K562 (cell line): ENCODE measurements around the gene TPGS1. TPM values are rescaled to one million over a fixed set of nuclear protein-coding genes. Genes with fewer than 3 reads are reported as not detected.

Experiments
- ATAC-seq: fragments of 200-7000 bp; cut with Tn5 transposase; 3 replicates; pipeline ENCODE4 v1.9.1; 2020; ENCODE audit warnings: moderate library complexity
- BruUV-seq: library from RNA; stranded (reverse); fragments of 400-500 nt; replicated peaks from 2 replicates; lab custom pipeline; 2021; lab: Mats Ljungman, UMichigan
- CTCF ChIA-PET: fragments of 300-600 bp; formaldehyde crosslinking; extraction: SDS; loops from one replicate; lab custom pipeline; 2021; ENCODE audit warnings: low intra/inter-chr PET ratio; lab: Yijun Ruan, JAX
- POLR2A ChIA-PET: fragments of 300-600, 350-650 bp; sonication (Branson Sonifier 250); formaldehyde crosslinking; extraction: SDS; loops from one replicate; lab custom pipeline; 2021; ENCODE audit warnings: antibody characterized with exemption, inconsistent platforms; lab: Yijun Ruan, JAX
- DNase-seq, 4 experiments: peaks; one replicate each; pipeline versions ENCODE4 v3.0.0 to v3.0.0-alpha.2; 2011 to 2018; ENCODE audit warnings: low spot score in 3 of 4, mixed read lengths in 3 of 4; ENCODE audit errors: extremely low read depth in 1 of 4
- FAIRE-seq: peaks from 2 replicates; lab custom pipeline; 2011; peaks lifted over from hg19 to GRCh38; lab: Jason Lieb, UNC
- H2AFZ ChIP-seq: 2 replicates; pipeline ENCODE4 v1.6.0; 2011; ENCODE audit warnings: low read depth, low read length, control low read depth, inconsistent platforms
- H3K27ac ChIP-seq: fragments of 200-600 bp; 3 replicates; pipeline ENCODE4 v1.8.0; 2011; ENCODE audit warnings: low read depth, mild to moderate bottlenecking, control low read depth, inconsistent platforms, low read length, moderate library complexity, mixed read lengths; ENCODE audit errors: extremely low read depth
- H3K27me3 ChIP-seq, 2 experiments: fragments of 300-600 bp in 1 of 2; 2 replicates in 1 of 2; 3 replicates in 1 of 2; pipeline versions ENCODE4 v1.6.0 to v1.8.0; 2011; ENCODE audit warnings: inconsistent platforms in 2 of 2, low read length in 2 of 2, mild to moderate bottlenecking in 1 of 2, mixed read lengths in 1 of 2, moderate library complexity in 1 of 2; ENCODE audit not compliant: control insufficient read depth in 2 of 2, insufficient read depth in 2 of 2
- H3K36me3 ChIP-seq: fragments of 300-600 bp; 3 replicates; pipeline ENCODE4 v1.8.0; 2011; ENCODE audit warnings: mild to moderate bottlenecking, low read length, inconsistent platforms; ENCODE audit not compliant: control insufficient read depth, insufficient read depth
- H3K4me1 ChIP-seq, 2 experiments: fragments of 200-600 bp in 1 of 2; replicated peaks in 1 of 2; 2 replicates in 1 of 2; 3 replicates in 1 of 2; pipeline versions ENCODE4 v1.5.1 to v1.8.0; 2011; ENCODE audit warnings: inconsistent platforms in 2 of 2, low read length in 2 of 2, mild to moderate bottlenecking in 1 of 2, mixed read lengths in 1 of 2, moderate library complexity in 1 of 2; ENCODE audit not compliant: control insufficient read depth in 2 of 2, insufficient read depth in 2 of 2
- H3K4me2 ChIP-seq: 2 replicates; pipeline ENCODE4 v1.6.1; 2011; ENCODE audit warnings: low read length, control low read depth, inconsistent platforms, mixed read lengths; ENCODE audit not compliant: insufficient read depth
- H3K4me3 ChIP-seq: fragments of 200-600 bp; sonication (generic), shearing (Covaris generic); 2 replicates; pipeline ENCODE4 v1.5.1; 2016; ENCODE audit warnings: control low read depth, inconsistent platforms
- H3K79me2 ChIP-seq: fragments of 200-600 bp; 3 replicates; pipeline ENCODE4 v1.8.0; 2011; ENCODE audit warnings: low read length, inconsistent platforms; ENCODE audit not compliant: control insufficient read depth, insufficient read depth
- H3K9ac ChIP-seq, 2 experiments: 2 replicates each; pipeline versions ENCODE4 v1.6.0 to v1.6.1; 2011; ENCODE audit warnings: low read depth in 2 of 2, low read length in 2 of 2, control low read depth in 1 of 2, inconsistent platforms in 1 of 2, mild to moderate bottlenecking in 1 of 2, mixed read lengths in 1 of 2; ENCODE audit not compliant: insufficient read depth in 1 of 2
- H3K9me1 ChIP-seq: one replicate; pipeline ENCODE4 v1.6.0; 2011; ENCODE audit warnings: inconsistent platforms, mild to moderate bottlenecking, low read length, moderate library complexity; ENCODE audit not compliant: control insufficient read depth, insufficient read depth
- H3K9me3 ChIP-seq: replicated peaks from 2 replicates; pipeline ENCODE4 v1.5.1; 2011; ENCODE audit warnings: low read depth, low read length, inconsistent platforms; ENCODE audit not compliant: control insufficient read depth, insufficient read depth
- H4K20me1 ChIP-seq: replicated peaks from 2 replicates; pipeline ENCODE4 v1.6.1; 2011; ENCODE audit warnings: low read length, inconsistent platforms, mixed read lengths; ENCODE audit not compliant: control insufficient read depth, insufficient read depth
- CBX5 ChIP-seq: IDR thresholded peaks from 2 replicates; pipeline ENCODE4 v1.6.1; 2014; ENCODE audit warnings: low read depth, borderline replicate concordance
- CTBP1 ChIP-seq: fragments of 450-650 bp; IDR thresholded peaks from 2 replicates; pipeline ENCODE4 v1.6.1; 2016; ENCODE audit warnings: borderline replicate concordance
- GABPB2 ChIP-seq: fragments of 250-450 bp; sonication (Bioruptor Pico); conservative IDR thresholded peaks from 2 replicates; pipeline ENCODE4 v1.5.1; 2021; ENCODE audit warnings: mild to moderate bottlenecking
- MAFK ChIP-seq: IDR thresholded peaks from 2 replicates; pipeline ENCODE4 v1.6.1; 2011; ENCODE audit warnings: low read length, improper control_type of control experiment
- NCOA1 ChIP-seq: fragments of 450-650 bp; IDR thresholded peaks from 2 replicates; pipeline ENCODE4 v1.6.1; 2016; ENCODE audit warnings: low read depth
- NR2C1 ChIP-seq, 2 experiments: fragments of 450-650 bp; IDR thresholded peaks; 2 replicates each; pipeline ENCODE4 v1.6.1; 2017; ENCODE audit warnings: mild to moderate bottlenecking in 2 of 2, antibody characterized with exemption in 1 of 2, inconsistent platforms in 1 of 2, missing compliant biosample characterization in 1 of 2, missing genetic modification characterization in 1 of 2
- PHB ChIP-seq: fragments of 250-450 bp; sonication (Bioruptor Pico); IDR thresholded peaks from 2 replicates; pipeline ENCODE4 v1.5.0; 2021
- SIN3A ChIP-seq, 2 experiments: fragments of 150-350 bp in 1 of 2; IDR thresholded peaks; 2 replicates each; pipeline ENCODE4 v1.6.1; 2011 to 2016; ENCODE audit warnings: borderline replicate concordance in 2 of 2, low read depth in 2 of 2, low read length in 2 of 2, mild to moderate bottlenecking in 2 of 2, moderate library complexity in 2 of 2; ENCODE audit not compliant: control insufficient read depth in 1 of 2
- ZC3H4 ChIP-seq: sonication (generic); formaldehyde crosslinking; IDR thresholded peaks from 2 replicates; pipeline ENCODE4 v1.9.0; 2021; ENCODE audit warnings: missing genetic modification reagents, borderline replicate concordance
- ZNF12 ChIP-seq: sonication (generic); formaldehyde crosslinking; IDR thresholded peaks from 2 replicates; pipeline ENCODE4 v1.4.0; 2020; ENCODE audit warnings: mild to moderate bottlenecking, missing genetic modification reagents
- ZNF143 ChIP-seq: sonication (generic); formaldehyde crosslinking; IDR thresholded peaks from 2 replicates; pipeline ENCODE4 v1.9.0; 2022; ENCODE audit warnings: mild to moderate bottlenecking, missing genetic modification reagents
- WGBS: fragments of 100-300 bp; shearing (Covaris generic); methylation state at CpG from one replicate; pipeline ENCODE4 v1.1.6; 2016; ENCODE audit warnings: low coverage, mixed read lengths; ENCODE audit not compliant: insufficient coverage; ENCODE audit errors: missing lambda C conversion rate; 5-methylcytosine and 5-hydroxymethylcytosine counted together
- in situ Hi-C: fragments of 300-500 bp; cut with MboI; formaldehyde crosslinking; loops from 4 replicates; pipeline ENCODE4 v1.15.0; 2018; ENCODE audit warnings: inconsistent platforms, mixed read lengths
- intact Hi-C: fragments of 100-400 bp; cut with micrococcal nuclease; formaldehyde crosslinking; loops from 2 replicates; pipeline ENCODE4 v1.14.2; 2022
- polyA plus RNA-seq, 8 experiments: library from polyadenylated mRNA; depleted of rRNA in 4 of 8; stranded (reverse) in 5 of 8; unstranded in 3 of 8; fragments of >200 nt; fragmentation: Nextera tagmentation in 2 of 8; fragmentation: Illumina TruSeq in 1 of 8; extraction: Ambion mirVana in 2 of 8; extraction: Trizol in 1 of 8; gene quantifications; 2 replicates each; pipeline versions ENCODE4 v1.2.1 to v1.2.3, GENCODE V29; 2011 to 2014; ENCODE audit warnings: inconsistent platforms in 1 of 8, missing spikeins in 1 of 8
- total RNA-seq, 7 experiments: library from RNA; depleted of rRNA in 6 of 7; stranded (reverse); fragments of >200 nt in 6 of 7; fragmentation: Illumina TruSeq in 2 of 7; extraction: Trizol in 2 of 7; gene quantifications; 2 replicates each; pipeline versions ENCODE4 v1.2.1 to v1.2.3, GENCODE V29; 2011 to 2021; ENCODE audit warnings: low replicate concordance in 1 of 7
- TF ChIP-seq, protein P1 (sequence below): fragments of 450-650 bp; formaldehyde crosslinking; conservative IDR thresholded peaks from 2 replicates; pipeline ENCODE4 v1.4.0; 2022; ENCODE audit warnings: mild to moderate bottlenecking, missing genetic modification characterization
- TF ChIP-seq, protein P2 (sequence below): fragments of 450-650 bp; formaldehyde crosslinking; IDR thresholded peaks from 2 replicates; pipeline ENCODE4 v1.4.0; 2020; ENCODE audit warnings: mild to moderate bottlenecking, moderate library complexity
- TF ChIP-seq, protein P3 (sequence below): fragments of 250-450 bp; sonication (Bioruptor Pico); IDR thresholded peaks from 2 replicates; pipeline ENCODE4 v1.8.0; 2021; ENCODE audit warnings: mild to moderate bottlenecking, moderate library complexity

TPGS1 gene
- total and polyA plus RNA-seq, 9 of the 15 experiments (the other 6 are each of a cell fraction or from before 2014, with no cell fraction given) = 0.30 to 31.6 (median 1.2) TPM; not detected in 2

GRCh38 chr19:501646-502045, 5.7 kb upstream of the TPGS1 start:
- ATAC-seq (no peak), FAIRE-seq (no peak), DNase-seq (no peak)
- Histone ChIP-seq H3K27ac (no peak overlapping the region), H2AFZ (no peak overlapping the region), H3K9me3 (no peaks in the 10 kb centered on the region), H3K36me3 (no peaks in the 10 kb centered on the region), H3K4me1 (peaks cover 3 to 30% of the 10 kb centered on the region in 2 experiments; a peak in 4 of 5 replicates), H3K9ac (no peak overlapping the region), H4K20me1 (no peaks in the 10 kb centered on the region), H3K9me1 (no peaks in the 10 kb centered on the region), H3K79me2 (no peaks in the 10 kb centered on the region), H3K4me2 (no peak overlapping the region), H3K27me3 (no peaks in the 10 kb centered on the region), H3K4me3 (no peak overlapping the region)
- BruUV-seq = no TSS peak
- intact Hi-C loops = no loop called here
- ChIA-PET CTCF (no interaction called here), POLR2A (no interaction called here)
- WGBS = 40% methylated on average over 13 of the region's 17 CpGs
- TF ChIP-seq SIN3A (IDR thresholded peaks at IDR 0.05; ENCODE audit: borderline replicate concordance in 2 of 2, control insufficient read depth in 1 of 2, low read depth in 2 of 2, low read length in 2 of 2) (no peak), CBX5 (no peak), PHB (CRISPR knock-in tag) (no peak), CTBP1 (no peak), ZNF12 (CRISPR knock-in tag) (no peak), GABPB2 (CRISPR knock-in tag) (no peak), NCOA1 (no peak), ZNF143 (CRISPR knock-in tag) (no peak), NR2C1 (IDR thresholded peaks at IDR 0.05) (no peak), NR2C1 (tag; IDR thresholded peaks at IDR 0.05) (no peak), ZC3H4 (CRISPR knock-in tag) (no peak), MAFK (no peak)
- TF ChIP-seq, protein P1, sequence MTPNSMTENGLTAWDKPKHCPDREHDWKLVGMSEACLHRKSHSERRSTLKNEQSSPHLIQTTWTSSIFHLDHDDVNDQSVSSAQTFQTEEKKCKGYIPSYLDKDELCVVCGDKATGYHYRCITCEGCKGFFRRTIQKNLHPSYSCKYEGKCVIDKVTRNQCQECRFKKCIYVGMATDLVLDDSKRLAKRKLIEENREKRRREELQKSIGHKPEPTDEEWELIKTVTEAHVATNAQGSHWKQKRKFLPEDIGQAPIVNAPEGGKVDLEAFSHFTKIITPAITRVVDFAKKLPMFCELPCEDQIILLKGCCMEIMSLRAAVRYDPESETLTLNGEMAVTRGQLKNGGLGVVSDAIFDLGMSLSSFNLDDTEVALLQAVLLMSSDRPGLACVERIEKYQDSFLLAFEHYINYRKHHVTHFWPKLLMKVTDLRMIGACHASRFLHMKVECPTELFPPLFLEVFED (CRISPR knock-in tag) = no peak
- TF ChIP-seq, protein P2, sequence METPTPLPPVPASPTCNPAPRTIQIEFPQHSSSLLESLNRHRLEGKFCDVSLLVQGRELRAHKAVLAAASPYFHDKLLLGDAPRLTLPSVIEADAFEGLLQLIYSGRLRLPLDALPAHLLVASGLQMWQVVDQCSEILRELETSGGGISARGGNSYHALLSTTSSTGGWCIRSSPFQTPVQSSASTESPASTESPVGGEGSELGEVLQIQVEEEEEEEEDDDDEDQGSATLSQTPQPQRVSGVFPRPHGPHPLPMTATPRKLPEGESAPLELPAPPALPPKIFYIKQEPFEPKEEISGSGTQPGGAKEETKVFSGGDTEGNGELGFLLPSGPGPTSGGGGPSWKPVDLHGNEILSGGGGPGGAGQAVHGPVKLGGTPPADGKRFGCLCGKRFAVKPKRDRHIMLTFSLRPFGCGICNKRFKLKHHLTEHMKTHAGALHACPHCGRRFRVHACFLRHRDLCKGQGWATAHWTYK (CRISPR knock-in tag) = no peak
- TF ChIP-seq, protein P3, sequence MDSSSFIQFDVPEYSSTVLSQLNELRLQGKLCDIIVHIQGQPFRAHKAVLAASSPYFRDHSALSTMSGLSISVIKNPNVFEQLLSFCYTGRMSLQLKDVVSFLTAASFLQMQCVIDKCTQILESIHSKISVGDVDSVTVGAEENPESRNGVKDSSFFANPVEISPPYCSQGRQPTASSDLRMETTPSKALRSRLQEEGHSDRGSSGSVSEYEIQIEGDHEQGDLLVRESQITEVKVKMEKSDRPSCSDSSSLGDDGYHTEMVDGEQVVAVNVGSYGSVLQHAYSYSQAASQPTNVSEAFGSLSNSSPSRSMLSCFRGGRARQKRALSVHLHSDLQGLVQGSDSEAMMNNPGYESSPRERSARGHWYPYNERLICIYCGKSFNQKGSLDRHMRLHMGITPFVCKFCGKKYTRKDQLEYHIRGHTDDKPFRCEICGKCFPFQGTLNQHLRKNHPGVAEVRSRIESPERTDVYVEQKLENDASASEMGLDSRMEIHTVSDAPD (CRISPR knock-in tag) = no peak
- in situ Hi-C loops = no loop called here
